SK-N-SH treated with all-trans-retinoic acid at 6 μM for 48 hours (cell line): ENCODE measurements around the gene TXNDC9.

Experiments
- ATAC-seq: fragments of 200-7000 bp; cut with Tn5 transposase; 3 replicates; pipeline ENCODE4 v1.9.1; 2020; ENCODE audit warnings: mild to moderate bottlenecking, moderate library complexity
- ARNTL ChIP-seq: fragments of 450-650 bp; formaldehyde crosslinking; IDR thresholded peaks from 2 replicates; pipeline ENCODE4 v1.5.0; 2020; ENCODE audit warnings: low read depth, mild to moderate bottlenecking, moderate library complexity, borderline replicate concordance
- BACH2 ChIP-seq: fragments of 250-450 bp; sonication (Bioruptor Pico); IDR thresholded peaks from 2 replicates; pipeline ENCODE4 v1.9.0; 2021; ENCODE audit warnings: mild to moderate bottlenecking, borderline replicate concordance
- CSDC2 ChIP-seq: fragments of 250-450 bp; sonication (Bioruptor Pico); IDR thresholded peaks from 2 replicates; pipeline ENCODE4 v1.5.0; 2020; ENCODE audit warnings: mild to moderate bottlenecking, moderate library complexity
- ESRRG ChIP-seq: fragments of 250-450 bp; sonication (Bioruptor Pico); IDR thresholded peaks from 2 replicates; pipeline ENCODE4 v1.6.1; 2021; ENCODE audit warnings: mild to moderate bottlenecking
- ISL1 ChIP-seq: fragments of 250-450 bp; sonication (Bioruptor Pico); IDR thresholded peaks from 2 replicates; pipeline ENCODE4 v2.1.2; 2022; ENCODE audit warnings: mild to moderate bottlenecking, moderate library complexity
- OSR1 ChIP-seq: fragments of 250-450 bp; sonication (Bioruptor Pico); IDR thresholded peaks from 2 replicates; pipeline ENCODE4 v1.8.0; 2022; ENCODE audit warnings: moderate library complexity, mild to moderate bottlenecking, inconsistent platforms
- PPARA ChIP-seq: fragments of 250-450 bp; sonication (Bioruptor Pico); IDR thresholded peaks from 2 replicates; pipeline ENCODE4 v1.5.0; 2020; ENCODE audit warnings: mild to moderate bottlenecking, borderline replicate concordance
- RARB ChIP-seq: fragments of 250-450 bp; sonication (Bioruptor Pico); IDR thresholded peaks from 2 replicates; pipeline ENCODE4 v1.8.0; 2021; ENCODE audit warnings: mild to moderate bottlenecking, moderate library complexity
- TCF4 ChIP-seq: fragments of 250-450 bp; sonication (Bioruptor Pico); IDR thresholded peaks from 2 replicates; pipeline ENCODE4 v1.8.0; 2021; ENCODE audit warnings: mild to moderate bottlenecking, moderate library complexity, borderline replicate concordance
- ZNF565 ChIP-seq: fragments of 450-650 bp; formaldehyde crosslinking; conservative IDR thresholded peaks from 2 replicates; pipeline ENCODE4 v1.5.0; 2020; ENCODE audit warnings: low read depth, mild to moderate bottlenecking, moderate library complexity
- ZNF70 ChIP-seq: fragments of 450-650 bp; formaldehyde crosslinking; IDR thresholded peaks from 2 replicates; pipeline ENCODE4 v1.5.0; 2020; ENCODE audit warnings: mild to moderate bottlenecking, moderate library complexity
- ZNF8 ChIP-seq: fragments of 450-650 bp; formaldehyde crosslinking; IDR thresholded peaks from 2 replicates; pipeline ENCODE4 v1.5.0; 2020; ENCODE audit warnings: mild to moderate bottlenecking, moderate library complexity
- TF ChIP-seq, protein P1 (sequence below): fragments of 250-450 bp; sonication (Bioruptor Pico); IDR thresholded peaks from 2 replicates; pipeline ENCODE4 v1.8.0; 2021; ENCODE audit warnings: low read depth, mild to moderate bottlenecking, moderate library complexity, borderline replicate concordance
- TF ChIP-seq, protein P2 (sequence below): fragments of 250-450 bp; sonication (Bioruptor Pico); IDR thresholded peaks from 2 replicates; pipeline ENCODE4 v1.8.0; 2020; ENCODE audit warnings: mild to moderate bottlenecking, moderate library complexity, borderline replicate concordance
- TF ChIP-seq, protein P3 (sequence below): fragments of 250-450 bp; sonication (Bioruptor Pico); IDR thresholded peaks from 2 replicates; pipeline ENCODE4 v1.5.0; 2020; ENCODE audit warnings: mild to moderate bottlenecking, moderate library complexity
- TF ChIP-seq, protein P4 (sequence below): fragments of 250-450 bp; sonication (Bioruptor Pico); IDR thresholded peaks from 2 replicates; pipeline ENCODE4 v1.5.1; 2020; ENCODE audit warnings: low read depth, mild to moderate bottlenecking, moderate library complexity
- TF ChIP-seq, protein P5 (sequence below): fragments of 250-450 bp; sonication (Bioruptor Pico); IDR thresholded peaks from 2 replicates; pipeline ENCODE4 v1.5.1; 2021; ENCODE audit warnings: mild to moderate bottlenecking, moderate library complexity

Gene TXNDC9

DNA sequence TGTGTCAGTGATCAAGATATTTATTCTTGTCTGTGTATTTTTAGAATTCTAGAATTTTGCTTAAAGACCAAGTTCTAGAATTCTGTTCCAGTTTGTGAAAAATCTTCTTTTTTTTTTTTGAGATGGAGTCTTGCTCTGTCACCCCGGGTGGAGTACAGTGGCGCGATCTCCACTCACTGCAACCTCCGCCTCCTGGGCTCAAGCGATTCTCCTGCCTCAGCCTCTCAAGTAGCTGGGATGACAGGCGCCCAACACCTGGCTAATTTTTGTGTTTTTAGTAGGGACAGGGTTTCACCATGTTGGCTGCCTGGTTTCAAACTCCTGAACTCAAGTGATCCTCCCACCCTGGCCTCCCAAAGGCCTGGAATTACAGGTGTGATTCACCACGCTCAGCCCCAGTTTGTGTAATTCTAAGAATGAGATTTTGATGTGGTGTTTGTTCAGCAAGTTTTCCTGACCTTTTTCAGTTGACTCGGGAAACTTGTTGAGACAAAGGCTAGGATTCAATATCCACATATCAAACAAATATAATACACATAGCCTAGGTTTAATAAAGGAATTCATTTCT is 4.6 kb upstream of the TXNDC9 start:
- TF ChIP-seq, protein P1, sequence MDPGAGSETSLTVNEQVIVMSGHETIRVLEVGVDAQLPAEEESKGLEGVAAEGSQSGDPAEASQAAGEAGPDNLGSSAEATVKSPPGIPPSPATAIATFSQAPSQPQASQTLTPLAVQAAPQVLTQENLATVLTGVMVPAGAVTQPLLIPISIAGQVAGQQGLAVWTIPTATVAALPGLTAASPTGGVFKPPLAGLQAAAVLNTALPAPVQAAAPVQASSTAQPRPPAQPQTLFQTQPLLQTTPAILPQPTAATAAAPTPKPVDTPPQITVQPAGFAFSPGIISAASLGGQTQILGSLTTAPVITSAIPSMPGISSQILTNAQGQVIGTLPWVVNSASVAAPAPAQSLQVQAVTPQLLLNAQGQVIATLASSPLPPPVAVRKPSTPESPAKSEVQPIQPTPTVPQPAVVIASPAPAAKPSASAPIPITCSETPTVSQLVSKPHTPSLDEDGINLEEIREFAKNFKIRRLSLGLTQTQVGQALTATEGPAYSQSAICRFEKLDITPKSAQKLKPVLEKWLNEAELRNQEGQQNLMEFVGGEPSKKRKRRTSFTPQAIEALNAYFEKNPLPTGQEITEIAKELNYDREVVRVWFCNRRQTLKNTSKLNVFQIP (CRISPR knock-in tag), result no peak
- no peak for TF ChIP-seq CSDC2 (CRISPR knock-in tag)
- TF ChIP-seq, protein P2, sequence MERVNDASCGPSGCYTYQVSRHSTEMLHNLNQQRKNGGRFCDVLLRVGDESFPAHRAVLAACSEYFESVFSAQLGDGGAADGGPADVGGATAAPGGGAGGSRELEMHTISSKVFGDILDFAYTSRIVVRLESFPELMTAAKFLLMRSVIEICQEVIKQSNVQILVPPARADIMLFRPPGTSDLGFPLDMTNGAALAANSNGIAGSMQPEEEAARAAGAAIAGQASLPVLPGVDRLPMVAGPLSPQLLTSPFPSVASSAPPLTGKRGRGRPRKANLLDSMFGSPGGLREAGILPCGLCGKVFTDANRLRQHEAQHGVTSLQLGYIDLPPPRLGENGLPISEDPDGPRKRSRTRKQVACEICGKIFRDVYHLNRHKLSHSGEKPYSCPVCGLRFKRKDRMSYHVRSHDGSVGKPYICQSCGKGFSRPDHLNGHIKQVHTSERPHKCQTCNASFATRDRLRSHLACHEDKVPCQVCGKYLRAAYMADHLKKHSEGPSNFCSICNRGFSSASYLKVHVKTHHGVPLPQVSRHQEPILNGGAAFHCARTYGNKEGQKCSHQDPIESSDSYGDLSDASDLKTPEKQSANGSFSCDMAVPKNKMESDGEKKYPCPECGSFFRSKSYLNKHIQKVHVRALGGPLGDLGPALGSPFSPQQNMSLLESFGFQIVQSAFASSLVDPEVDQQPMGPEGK (CRISPR knock-in tag), result no peak
- TF ChIP-seq ZNF565 (CRISPR knock-in tag), result no peak
- TF ChIP-seq ESRRG (CRISPR knock-in tag), result no peak
- TF ChIP-seq, protein P3, sequence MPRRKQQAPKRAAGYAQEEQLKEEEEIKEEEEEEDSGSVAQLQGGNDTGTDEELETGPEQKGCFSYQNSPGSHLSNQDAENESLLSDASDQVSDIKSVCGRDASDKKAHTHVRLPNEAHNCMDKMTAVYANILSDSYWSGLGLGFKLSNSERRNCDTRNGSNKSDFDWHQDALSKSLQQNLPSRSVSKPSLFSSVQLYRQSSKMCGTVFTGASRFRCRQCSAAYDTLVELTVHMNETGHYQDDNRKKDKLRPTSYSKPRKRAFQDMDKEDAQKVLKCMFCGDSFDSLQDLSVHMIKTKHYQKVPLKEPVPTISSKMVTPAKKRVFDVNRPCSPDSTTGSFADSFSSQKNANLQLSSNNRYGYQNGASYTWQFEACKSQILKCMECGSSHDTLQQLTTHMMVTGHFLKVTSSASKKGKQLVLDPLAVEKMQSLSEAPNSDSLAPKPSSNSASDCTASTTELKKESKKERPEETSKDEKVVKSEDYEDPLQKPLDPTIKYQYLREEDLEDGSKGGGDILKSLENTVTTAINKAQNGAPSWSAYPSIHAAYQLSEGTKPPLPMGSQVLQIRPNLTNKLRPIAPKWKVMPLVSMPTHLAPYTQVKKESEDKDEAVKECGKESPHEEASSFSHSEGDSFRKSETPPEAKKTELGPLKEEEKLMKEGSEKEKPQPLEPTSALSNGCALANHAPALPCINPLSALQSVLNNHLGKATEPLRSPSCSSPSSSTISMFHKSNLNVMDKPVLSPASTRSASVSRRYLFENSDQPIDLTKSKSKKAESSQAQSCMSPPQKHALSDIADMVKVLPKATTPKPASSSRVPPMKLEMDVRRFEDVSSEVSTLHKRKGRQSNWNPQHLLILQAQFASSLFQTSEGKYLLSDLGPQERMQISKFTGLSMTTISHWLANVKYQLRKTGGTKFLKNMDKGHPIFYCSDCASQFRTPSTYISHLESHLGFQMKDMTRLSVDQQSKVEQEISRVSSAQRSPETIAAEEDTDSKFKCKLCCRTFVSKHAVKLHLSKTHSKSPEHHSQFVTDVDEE (CRISPR knock-in tag), result no peak
- no peak for TF ChIP-seq ISL1 (CRISPR knock-in tag)
- TF ChIP-seq ZNF70 (CRISPR knock-in tag), result no peak
- TF ChIP-seq ARNTL (CRISPR knock-in tag), result no peak
- TF ChIP-seq BACH2 (CRISPR knock-in tag), result no peak
- no peak for TF ChIP-seq OSR1 (CRISPR knock-in tag)
- TF ChIP-seq PPARA, result no peak
- TF ChIP-seq, protein P4, sequence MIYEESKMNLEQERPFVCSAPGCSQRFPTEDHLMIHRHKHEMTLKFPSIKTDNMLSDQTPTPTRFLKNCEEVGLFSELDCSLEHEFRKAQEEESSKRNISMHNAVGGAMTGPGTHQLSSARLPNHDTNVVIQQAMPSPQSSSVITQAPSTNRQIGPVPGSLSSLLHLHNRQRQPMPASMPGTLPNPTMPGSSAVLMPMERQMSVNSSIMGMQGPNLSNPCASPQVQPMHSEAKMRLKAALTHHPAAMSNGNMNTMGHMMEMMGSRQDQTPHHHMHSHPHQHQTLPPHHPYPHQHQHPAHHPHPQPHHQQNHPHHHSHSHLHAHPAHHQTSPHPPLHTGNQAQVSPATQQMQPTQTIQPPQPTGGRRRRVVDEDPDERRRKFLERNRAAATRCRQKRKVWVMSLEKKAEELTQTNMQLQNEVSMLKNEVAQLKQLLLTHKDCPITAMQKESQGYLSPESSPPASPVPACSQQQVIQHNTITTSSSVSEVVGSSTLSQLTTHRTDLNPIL, result no peak
- TF ChIP-seq ZNF8, result no peak
- TF ChIP-seq, protein P5, sequence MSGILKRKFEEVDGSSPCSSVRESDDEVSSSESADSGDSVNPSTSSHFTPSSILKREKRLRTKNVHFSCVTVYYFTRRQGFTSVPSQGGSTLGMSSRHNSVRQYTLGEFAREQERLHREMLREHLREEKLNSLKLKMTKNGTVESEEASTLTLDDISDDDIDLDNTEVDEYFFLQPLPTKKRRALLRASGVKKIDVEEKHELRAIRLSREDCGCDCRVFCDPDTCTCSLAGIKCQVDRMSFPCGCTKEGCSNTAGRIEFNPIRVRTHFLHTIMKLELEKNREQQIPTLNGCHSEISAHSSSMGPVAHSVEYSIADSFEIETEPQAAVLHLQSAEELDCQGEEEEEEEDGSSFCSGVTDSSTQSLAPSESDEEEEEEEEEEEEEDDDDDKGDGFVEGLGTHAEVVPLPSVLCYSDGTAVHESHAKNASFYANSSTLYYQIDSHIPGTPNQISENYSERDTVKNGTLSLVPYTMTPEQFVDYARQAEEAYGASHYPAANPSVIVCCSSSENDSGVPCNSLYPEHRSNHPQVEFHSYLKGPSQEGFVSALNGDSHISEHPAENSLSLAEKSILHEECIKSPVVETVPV (CRISPR knock-in tag), result no peak
- ATAC-seq, result no peak

DNA sequence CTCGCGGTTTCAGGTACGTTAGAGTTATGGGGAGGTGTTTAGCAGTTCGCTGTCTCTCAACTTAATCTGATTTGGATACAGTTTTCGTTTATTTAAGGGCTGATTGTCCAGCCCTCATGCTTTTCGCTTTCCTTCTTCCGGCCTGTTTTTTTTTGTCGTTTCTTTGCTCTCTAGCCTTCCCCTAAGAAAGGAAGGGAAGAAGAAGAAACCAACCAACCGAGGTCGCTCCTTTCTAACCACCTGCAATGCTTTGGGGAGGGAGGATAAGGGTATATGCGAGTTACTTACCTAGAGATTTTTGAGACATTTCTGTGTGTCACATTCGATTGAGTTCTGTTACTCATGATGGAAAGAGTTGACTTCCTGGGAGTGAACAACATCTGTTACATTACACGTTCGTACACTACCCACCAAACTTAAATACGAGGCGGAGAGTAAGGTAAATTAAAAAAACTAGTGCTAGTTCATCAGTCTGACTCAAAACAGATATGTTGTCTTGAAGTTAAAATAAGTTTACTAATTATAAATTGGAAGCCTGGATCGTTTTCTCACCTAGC is 2.0 kb upstream of the TXNDC9 start:
- no peak for ATAC-seq
- TF ChIP-seq ZNF565 (CRISPR knock-in tag) (no peak), RARB (CRISPR knock-in tag) (no peak), BACH2 (CRISPR knock-in tag) (no peak), TCF4 (no peak)
- TF ChIP-seq, protein P3 (CRISPR knock-in tag), result no peak
